Hepatocyte (in vitro differentiated cells): Measurements from ENCODE around the gene QSOX2.

ENCODE experiments used
- EZH2 ChIP-seq: fragments of 200-600 bp; sonication (generic); IDR thresholded peaks from 2 replicates; pipeline ENCODE4 v1.6.1; 2016; ENCODE audit warnings: antibody characterized with exemption, mild to moderate bottlenecking, borderline replicate concordance
- TF ChIP-seq, protein P1 (sequence below): fragments of 200-600 bp; sonication (generic); IDR thresholded peaks from 2 replicates; pipeline ENCODE4 v1.5.1; 2016; ENCODE audit warnings: antibody characterized with exemption, mild to moderate bottlenecking; ENCODE audit not compliant: poor library complexity

GRCh38 chr9:136258299-136258625 is 12.7 kb upstream of the QSOX2 start:
- TF ChIP-seq, protein P1, sequence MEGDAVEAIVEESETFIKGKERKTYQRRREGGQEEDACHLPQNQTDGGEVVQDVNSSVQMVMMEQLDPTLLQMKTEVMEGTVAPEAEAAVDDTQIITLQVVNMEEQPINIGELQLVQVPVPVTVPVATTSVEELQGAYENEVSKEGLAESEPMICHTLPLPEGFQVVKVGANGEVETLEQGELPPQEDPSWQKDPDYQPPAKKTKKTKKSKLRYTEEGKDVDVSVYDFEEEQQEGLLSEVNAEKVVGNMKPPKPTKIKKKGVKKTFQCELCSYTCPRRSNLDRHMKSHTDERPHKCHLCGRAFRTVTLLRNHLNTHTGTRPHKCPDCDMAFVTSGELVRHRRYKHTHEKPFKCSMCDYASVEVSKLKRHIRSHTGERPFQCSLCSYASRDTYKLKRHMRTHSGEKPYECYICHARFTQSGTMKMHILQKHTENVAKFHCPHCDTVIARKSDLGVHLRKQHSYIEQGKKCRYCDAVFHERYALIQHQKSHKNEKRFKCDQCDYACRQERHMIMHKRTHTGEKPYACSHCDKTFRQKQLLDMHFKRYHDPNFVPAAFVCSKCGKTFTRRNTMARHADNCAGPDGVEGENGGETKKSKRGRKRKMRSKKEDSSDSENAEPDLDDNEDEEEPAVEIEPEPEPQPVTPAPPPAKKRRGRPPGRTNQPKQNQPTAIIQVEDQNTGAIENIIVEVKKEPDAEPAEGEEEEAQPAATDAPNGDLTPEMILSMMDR = no peak
- TF ChIP-seq EZH2 = no peak
